Left lung (tissue), 10 donors: ENCODE measurements around the gene C11orf24. TPM values are rescaled to one million over a fixed set of nuclear protein-coding genes. Genes with fewer than 3 reads are reported as not detected.

ENCODE experiments used
- ATAC-seq: fragments of 200-7000 bp; cut with Tn5 transposase; one replicate; pipeline ENCODE4 v1.9.1; 2020; ENCODE audit warnings: moderate library complexity
- DNase-seq, 4 donors: peaks; one replicate each; pipeline ENCODE4 v3.0.0-alpha.2; 2013 to 2020
- H3K27ac ChIP-seq, 2 donors: fragments of 200-600 bp; sonication (generic) in 1 of 2; one replicate each; pipeline versions ENCODE4 v1.5.0 to v1.8.0; 2020 to 2021
- H3K27me3 ChIP-seq, 2 donors: fragments of 200-600 bp; sonication (generic) in 1 of 2; one replicate each; pipeline versions ENCODE4 v1.5.0 to v1.8.0; 2020 to 2021
- H3K36me3 ChIP-seq, 2 donors: fragments of 200-600 bp; sonication (generic) in 1 of 2; one replicate each; pipeline versions ENCODE4 v1.5.0 to v1.8.0; 2020 to 2021
- H3K4me1 ChIP-seq, 2 donors: fragments of 200-600 bp; one replicate each; pipeline ENCODE4 v1.8.0; 2021
- H3K4me3 ChIP-seq, 2 donors: fragments of 200-600 bp; sonication (generic) in 1 of 2; one replicate each; pipeline versions ENCODE4 v1.5.0 to v1.8.0; 2020 to 2021; ENCODE audit warnings: mild to moderate bottlenecking in 1 of 2
- H3K9me3 ChIP-seq, 2 donors: fragments of 200-600 bp; sonication (generic) in 1 of 2; one replicate each; pipeline versions ENCODE4 v1.5.0 to v1.8.0; 2020 to 2021
- CTCF ChIP-seq, 2 donors: fragments of 200-600 bp; sonication (generic) in 1 of 2; IDR thresholded peaks; one replicate each; pipeline versions ENCODE4 v1.5.0 to v1.8.0; 2021; ENCODE audit warnings: antibody characterized with exemption in 2 of 2
- intact Hi-C, 2 donors: fragments of 100-400 bp; cut with DNase I; formaldehyde crosslinking; loops; one replicate each; pipeline versions ENCODE4 v1.11.2 to v1.14.2; 2022
- polyA plus RNA-seq, 6 donors: library from polyadenylated mRNA; unstranded; fragments of 120-200 nt; gene quantifications; one replicate each; pipeline ENCODE4 v1.2.1, GENCODE V29; 2013; ENCODE audit not compliant: insufficient read length in 6 of 6
- total RNA-seq, 2 donors: library from RNA; stranded (reverse); fragmentation: NEBNext Ultra II Directional; extraction: Animal tissue kit (Norgen Biotek cat#: 25700); gene quantifications; one replicate each; pipeline ENCODE4 v1.2.1, GENCODE V29; 2021
- donor health status: DM: no; HTN: yes; CAD: no.
- donor health status: DM: no; HTN: no; CAD: no.

The C11orf24 gene
- total and polyA plus RNA-seq, 8 donors: 17.5 to 50.9 (median 24.4) TPM

DNA sequence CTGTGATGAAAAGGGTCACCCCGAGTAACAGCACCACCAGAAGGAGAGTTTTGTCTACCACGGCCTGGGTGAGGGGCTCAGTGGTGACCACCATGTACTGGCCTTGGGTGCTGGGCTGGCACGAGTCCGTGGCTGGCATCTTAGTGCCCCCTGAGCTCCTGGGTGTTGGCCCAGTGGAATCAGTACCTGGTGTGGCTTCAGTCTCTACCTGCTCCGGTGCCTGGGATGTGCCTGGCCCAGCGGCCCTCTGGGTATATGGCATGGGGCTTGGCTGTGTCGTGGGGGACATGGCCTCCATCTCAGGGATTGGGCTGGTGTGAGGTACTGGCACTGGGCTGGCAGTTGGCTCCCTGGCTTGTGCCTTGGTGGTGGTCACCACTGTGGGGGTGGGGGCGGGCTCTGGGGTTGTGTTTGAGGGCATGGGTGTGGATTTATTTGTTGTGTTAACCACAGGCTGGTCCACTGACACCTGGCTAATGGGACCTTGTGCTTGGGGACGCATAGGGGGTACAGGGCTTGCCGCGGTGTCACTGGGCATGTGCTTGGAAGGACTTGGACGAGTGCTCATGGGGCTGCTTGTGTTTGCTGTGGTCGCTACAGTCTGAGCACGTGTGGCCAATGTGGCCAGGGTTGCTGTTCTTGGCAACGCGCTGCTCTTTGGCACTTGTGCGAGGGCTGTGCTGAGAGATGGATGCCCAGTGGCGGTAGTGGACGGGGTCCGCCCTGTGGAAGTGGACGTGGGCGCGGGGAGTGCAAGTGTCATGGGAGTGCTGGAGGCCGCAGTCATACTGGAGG, 9.8 kb downstream of the C11orf24 start:
- DNase-seq (no peak), ATAC-seq (no peak)
- TF ChIP-seq CTCF (IDR thresholded peaks at IDR 0.05): no peak
- peaks cover 6 to 11% of the 10 kb centered on the region in 2 donors for H3K4me1 ChIP-seq
- no peaks in the 10 kb centered on the region for H3K9me3 ChIP-seq
- H3K36me3 ChIP-seq: peaks cover 0 to 58% of the 10 kb centered on the region in 2 donors
- intact Hi-C loops: loop anchor here in 1 of 2 donors (5.0 kb wide), 1 partner anchor 120 kb away; no protein-coding TSS in a partner anchor
- no peak overlapping the region for H3K4me3 ChIP-seq
- H3K27ac ChIP-seq: no peak overlapping the region
- H3K27me3 ChIP-seq: no peaks in the 10 kb centered on the region

- no peak overlapping the region for H3K4me3 ChIP-seq
- no peak for TF ChIP-seq CTCF (IDR thresholded peaks at IDR 0.05)
- no peaks in the 10 kb centered on the region for H3K27me3 ChIP-seq
- no peak for DNase-seq
- H3K9me3 ChIP-seq: no peaks in the 10 kb centered on the region
- H3K36me3 ChIP-seq: peaks cover 0 to 49% of the 10 kb centered on the region in 2 donors
- H3K4me1 ChIP-seq: peaks cover 6 to 11% of the 10 kb centered on the region in 2 donors
- no peak overlapping the region for H3K27ac ChIP-seq
- ATAC-seq: no peak
- intact Hi-C loops: loop anchor here in 1 of 2 donors (5.0 kb wide), 1 partner anchor 121 kb away; no protein-coding TSS in a partner anchor
Observed at GRCh38 chr11:68261006-68261405, 10.8 kb downstream of the C11orf24 start.

DNA sequence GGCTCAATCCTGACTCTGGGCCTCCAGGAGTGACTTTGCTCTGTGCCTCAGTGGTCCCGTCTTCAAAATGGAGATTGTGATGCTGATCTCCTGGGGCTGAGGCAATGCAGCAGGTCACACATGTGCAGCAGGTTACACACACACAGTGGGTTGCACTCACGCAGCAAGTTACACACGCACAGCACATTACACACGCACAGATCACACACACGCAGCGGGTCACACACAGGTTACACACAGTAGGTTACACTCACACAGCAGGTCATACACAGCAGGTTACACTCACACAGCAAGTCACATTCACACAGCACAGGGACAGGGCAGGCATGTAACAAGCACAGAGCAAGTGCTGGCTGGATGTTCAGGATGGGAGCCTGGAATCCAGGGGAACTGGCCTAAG, 11.3 kb downstream of the C11orf24 start:
- TF ChIP-seq CTCF (IDR thresholded peaks at IDR 0.05): no peak
- ATAC-seq (no peak), DNase-seq (no peak)
- Histone ChIP-seq H3K9me3 (no peaks in the 10 kb centered on the region), H3K4me1 (peaks cover 6 to 11% of the 10 kb centered on the region in 2 donors), H3K36me3 (peaks cover 0 to 44% of the 10 kb centered on the region in 2 donors), H3K27ac (no peak overlapping the region), H3K27me3 (no peaks in the 10 kb centered on the region), H3K4me3 (no peak overlapping the region)
- intact Hi-C loops: loop anchor here in 1 of 2 donors (5.0 kb wide), 1 partner anchor 122 kb away; no protein-coding TSS in a partner anchor

DNA sequence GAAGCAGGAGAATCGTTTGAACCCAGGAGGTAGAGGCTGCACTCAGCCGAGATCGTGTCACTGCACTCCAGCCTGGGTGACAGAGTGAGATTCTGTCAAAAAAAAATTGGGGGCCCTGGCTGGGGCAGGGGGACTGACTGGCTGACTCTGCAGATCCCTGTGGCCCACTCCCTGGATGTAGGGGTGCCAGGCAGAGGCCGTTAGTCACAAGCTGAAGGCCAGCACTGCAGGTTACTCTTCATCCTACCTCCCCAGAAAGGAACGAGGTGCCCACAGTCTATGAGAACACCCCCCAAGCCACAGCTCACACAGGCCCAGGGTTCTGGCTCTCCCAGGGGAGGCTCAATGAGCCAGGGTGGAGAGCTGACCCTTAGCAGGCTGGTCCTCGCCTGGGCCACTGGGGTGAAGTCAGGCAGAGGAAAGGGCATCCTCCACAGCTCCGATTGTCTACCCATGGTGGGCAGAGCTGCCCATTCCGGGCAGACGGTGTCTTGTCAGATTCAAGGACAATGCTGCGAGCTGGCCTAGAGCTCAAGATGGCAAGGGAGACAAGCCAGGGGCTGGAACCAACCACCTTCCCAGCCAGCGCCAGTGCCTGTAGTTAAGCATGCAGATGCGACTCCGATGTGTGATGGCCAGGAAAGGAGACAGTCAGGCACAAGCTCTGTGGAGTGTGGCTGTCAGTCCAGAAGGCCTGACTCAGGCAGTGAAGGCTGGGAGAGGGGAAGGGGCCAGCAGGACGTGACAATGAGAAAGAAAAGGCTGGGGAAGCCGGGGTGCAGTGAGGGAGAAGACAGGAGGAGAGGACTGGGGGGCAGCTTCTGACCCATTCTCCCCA, 12.4 kb downstream of the C11orf24 start:
- peaks cover 0 to 35% of the 10 kb centered on the region in 2 donors for H3K36me3 ChIP-seq
- H3K27ac ChIP-seq: no peak overlapping the region
- DNase-seq (no peak), ATAC-seq (no peak)
- H3K27me3 ChIP-seq: no peaks in the 10 kb centered on the region
- no peak overlapping the region for H3K4me3 ChIP-seq
- H3K4me1 ChIP-seq: peaks cover 6 to 11% of the 10 kb centered on the region in 2 donors
- intact Hi-C loops: loop anchor here in 1 of 2 donors (5.0 kb wide), 2 partner anchors 38 to 188 kb away; no protein-coding TSS in a partner anchor
- no peaks in the 10 kb centered on the region for H3K9me3 ChIP-seq
- TF ChIP-seq CTCF (IDR thresholded peaks at IDR 0.05): no peak
